T-helper 1 cell treated with Interleukin-12 subunit alpha and Interleukin-12 subunit beta and Interleukin-4 antibody, amounts not matched to agents 30 μg/mL and 1 μg/mL, for 36 hours (primary cell): ENCODE measurements around the gene SUMO4.
A peak's percentile ranks its signal among the peaks of the same experiment; 100 is the strongest.

ENCODE experiments used
- H3K27ac Mint-ChIP-seq: one replicate; pipeline ENCODE4 v1.8.0; 2021; ENCODE audit warnings: mild to moderate bottlenecking, mixed read lengths
- H3K27me3 Mint-ChIP-seq: one replicate; pipeline ENCODE4 v1.8.0; 2021; ENCODE audit warnings: low read depth, mixed read lengths
- H3K36me3 Mint-ChIP-seq: one replicate; pipeline ENCODE4 v1.8.0; 2021; ENCODE audit warnings: low read depth, mixed read lengths
- H3K4me1 Mint-ChIP-seq: one replicate; pipeline ENCODE4 v1.8.0; 2021; ENCODE audit warnings: low read depth, mixed read lengths
- H3K4me3 Mint-ChIP-seq: one replicate; pipeline ENCODE4 v1.8.0; 2021; ENCODE audit warnings: mild to moderate bottlenecking, moderate library complexity, mixed read lengths
- H3K9me3 Mint-ChIP-seq: one replicate; pipeline ENCODE4 v1.8.0; 2021; ENCODE audit warnings: mixed read lengths

The SUMO4 gene

DNA sequence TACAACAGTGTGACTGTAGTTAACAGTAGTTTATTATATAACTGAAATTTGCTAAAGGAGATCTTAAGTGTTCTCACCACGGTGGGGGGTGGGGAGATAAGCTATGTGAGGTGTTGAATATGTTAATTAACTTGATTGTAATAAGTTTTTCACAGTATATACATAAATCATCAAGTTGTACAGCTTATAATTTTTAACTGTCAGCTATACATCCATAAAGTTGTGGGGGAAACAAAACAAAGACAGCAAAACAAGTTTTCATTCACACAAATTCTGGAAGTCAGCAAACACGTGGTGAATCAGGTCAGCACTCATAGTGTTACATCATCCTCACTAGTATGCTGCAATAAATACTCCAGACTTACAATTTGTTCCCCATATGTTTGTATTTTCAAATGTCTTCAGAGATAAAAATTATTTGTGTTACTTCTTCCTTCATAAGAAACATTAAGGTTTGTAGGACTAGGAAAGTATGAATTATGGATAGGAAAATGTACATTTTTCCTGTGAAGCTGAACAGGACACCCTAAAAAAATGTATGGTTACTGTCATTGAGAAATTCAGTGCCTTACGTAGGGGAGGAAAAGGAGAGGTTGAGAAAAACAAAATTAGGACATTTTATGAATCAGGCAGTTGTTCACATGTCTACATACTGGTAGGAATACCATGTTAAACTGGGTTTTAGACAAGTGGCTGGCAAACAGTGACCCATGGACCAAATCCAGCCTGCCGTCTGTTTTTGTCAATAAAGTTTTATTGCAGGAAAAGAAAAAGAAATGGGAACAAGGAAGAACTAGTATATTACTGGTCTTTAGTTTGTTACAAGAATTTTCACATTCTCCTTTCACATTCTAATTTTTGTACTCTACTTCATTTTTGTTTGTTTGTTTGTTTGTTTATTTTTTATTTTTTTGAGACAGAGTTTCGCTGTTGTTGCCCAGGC lies 6.0 kb downstream of the SUMO4 start:
- peaks cover 69% of the 10 kb centered on the region for H3K36me3 Mint-ChIP-seq
- no peaks in the 10 kb centered on the region for H3K9me3 Mint-ChIP-seq
- H3K27me3 Mint-ChIP-seq, result no peaks in the 10 kb centered on the region
- H3K27ac Mint-ChIP-seq, result peak overlapping the region; percentile 75
- H3K4me1 Mint-ChIP-seq, result peaks cover 36% of the 10 kb centered on the region
- H3K4me3 Mint-ChIP-seq, result no peak overlapping the region

DNA sequence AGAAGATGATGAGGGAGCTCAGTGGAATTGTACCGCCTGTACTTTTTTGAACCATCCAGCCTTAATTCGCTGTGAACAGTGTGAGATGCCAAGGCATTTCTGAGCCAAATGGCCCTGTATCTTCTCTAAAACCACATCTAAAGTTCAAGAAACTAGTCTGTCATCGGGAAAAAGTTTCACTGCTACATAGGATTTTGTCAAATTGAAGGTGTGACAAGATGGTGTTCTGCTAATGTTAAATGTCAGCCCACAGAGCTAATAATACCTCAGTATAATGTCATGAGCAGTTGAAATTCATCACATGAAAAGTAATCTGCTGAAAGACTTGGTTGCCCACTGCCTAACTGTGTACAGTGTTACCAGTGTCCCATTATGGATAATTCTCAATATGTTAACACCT lies 9.6 kb downstream of the SUMO4 start:
- no peak overlapping the region for H3K27ac Mint-ChIP-seq
- H3K36me3 Mint-ChIP-seq, result peaks cover 59% of the 10 kb centered on the region

DNA sequence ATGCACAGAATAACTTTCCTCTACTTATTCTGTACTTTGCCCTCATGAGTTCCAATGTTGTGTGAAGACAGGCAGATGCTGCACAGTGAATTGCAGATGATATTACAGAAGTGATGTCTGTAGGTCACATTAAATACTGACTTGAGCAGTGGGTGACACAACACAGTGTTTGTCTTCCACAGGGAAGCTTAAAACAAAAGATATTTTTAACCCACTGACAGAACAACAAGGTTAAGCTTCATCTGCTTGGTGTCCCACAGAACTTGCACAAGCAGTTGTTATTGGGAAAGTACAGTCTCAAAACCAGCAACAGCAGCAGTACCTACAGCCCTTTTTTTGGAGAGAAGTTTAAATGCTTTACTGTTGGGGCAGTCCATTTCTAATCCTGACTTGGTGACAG lies 10.5 kb downstream of the SUMO4 start:
- H3K4me1 Mint-ChIP-seq, result peaks cover 30% of the 10 kb centered on the region
- no peaks in the 10 kb centered on the region for H3K27me3 Mint-ChIP-seq
- H3K27ac Mint-ChIP-seq, result no peak overlapping the region
- H3K9me3 Mint-ChIP-seq, result no peaks in the 10 kb centered on the region
- H3K4me3 Mint-ChIP-seq, result no peak overlapping the region
- peaks cover 56% of the 10 kb centered on the region for H3K36me3 Mint-ChIP-seq

More for the DNA sequence above, 9.6 kb downstream of the SUMO4 start:
- peaks cover 33% of the 10 kb centered on the region for H3K4me1 Mint-ChIP-seq
- no peak overlapping the region for H3K4me3 Mint-ChIP-seq
- H3K27me3 Mint-ChIP-seq, result no peaks in the 10 kb centered on the region
- no peaks in the 10 kb centered on the region for H3K9me3 Mint-ChIP-seq

DNA sequence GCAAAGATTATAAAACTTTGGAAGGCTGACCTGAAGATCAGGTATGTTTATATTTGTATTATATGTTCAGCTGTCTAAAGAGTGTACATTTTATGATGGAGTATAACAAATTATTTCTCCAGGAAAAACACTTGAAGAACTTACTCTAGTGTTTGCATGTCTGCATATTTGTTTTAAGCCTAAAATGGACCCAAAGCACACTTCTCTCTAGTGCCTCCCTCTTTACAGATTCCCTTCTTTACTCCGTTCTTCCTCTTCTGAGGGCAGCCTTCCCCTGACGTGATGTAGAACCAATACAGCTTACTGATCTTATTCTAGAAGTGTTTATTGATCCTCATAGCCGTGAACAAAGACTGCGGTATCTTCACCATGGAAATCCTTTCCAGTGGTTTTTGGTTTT lies 13.9 kb downstream of the SUMO4 start:
- H3K9me3 Mint-ChIP-seq, result no peaks in the 10 kb centered on the region
- H3K4me3 Mint-ChIP-seq, result no peak overlapping the region
- no peaks in the 10 kb centered on the region for H3K27me3 Mint-ChIP-seq
- no peak overlapping the region for H3K27ac Mint-ChIP-seq
- peaks cover 59% of the 10 kb centered on the region for H3K36me3 Mint-ChIP-seq
- H3K4me1 Mint-ChIP-seq, result peaks cover 40% of the 10 kb centered on the region

DNA sequence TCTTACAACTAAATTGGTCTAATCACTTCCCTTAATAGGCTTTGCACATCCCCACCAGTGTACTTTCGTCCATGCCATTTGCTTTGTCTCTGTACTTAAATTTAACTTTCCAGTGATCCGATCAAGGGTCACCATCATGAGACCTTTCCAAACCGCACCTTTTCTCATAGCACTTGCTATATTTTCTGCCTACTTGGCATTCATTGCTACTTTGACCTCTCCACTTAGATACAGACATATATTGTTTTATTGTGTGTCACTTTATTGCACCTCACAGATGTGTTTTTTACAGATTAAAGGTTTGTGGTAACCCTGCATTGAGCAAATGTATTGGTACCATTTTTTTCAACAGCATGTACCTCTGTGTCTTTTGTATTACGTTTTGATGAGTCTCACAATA lies 14.8 kb downstream of the SUMO4 start:
- H3K4me1 Mint-ChIP-seq, result peaks cover 43% of the 10 kb centered on the region
- no peaks in the 10 kb centered on the region for H3K9me3 Mint-ChIP-seq
- no peak overlapping the region for H3K27ac Mint-ChIP-seq
- H3K4me3 Mint-ChIP-seq, result no peak overlapping the region
- peaks cover 58% of the 10 kb centered on the region for H3K36me3 Mint-ChIP-seq
- no peaks in the 10 kb centered on the region for H3K27me3 Mint-ChIP-seq

DNA sequence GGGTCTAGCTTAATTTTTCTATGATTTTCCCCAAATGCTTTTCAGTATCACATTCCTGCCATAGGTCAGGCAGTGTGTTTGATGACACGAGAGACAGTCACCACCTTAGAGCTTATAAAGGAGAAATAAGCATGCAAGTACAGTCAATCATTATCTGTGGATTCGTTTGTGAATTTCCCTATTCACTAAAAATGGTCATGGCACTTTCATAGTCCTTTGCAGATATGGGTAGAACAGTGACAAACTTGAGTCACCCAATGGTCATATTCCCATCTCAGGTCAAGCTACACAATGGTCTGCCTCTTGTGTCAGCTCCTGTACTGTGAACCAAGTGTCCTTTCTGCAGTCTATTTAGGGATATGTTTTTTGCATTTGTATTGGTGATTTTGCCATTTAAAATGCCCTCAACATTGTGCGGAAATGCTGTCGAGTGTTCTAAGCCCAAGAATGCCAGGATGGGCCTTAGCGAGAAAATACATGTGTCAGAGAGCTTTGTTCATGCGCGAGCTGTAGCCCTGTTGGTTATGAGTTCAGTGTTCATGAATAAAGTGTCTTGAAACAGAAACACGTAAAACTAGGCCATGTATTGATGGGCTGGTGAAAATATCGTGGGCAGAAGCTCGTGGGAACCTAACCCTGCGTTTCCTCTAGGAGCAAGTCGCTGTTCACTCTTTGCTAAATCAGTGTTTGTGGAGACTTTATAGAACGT lies 19.8 kb downstream of the SUMO4 start:
- Mint-ChIP-seq H3K4me1 (peaks cover 36% of the 10 kb centered on the region), H3K27me3 (no peaks in the 10 kb centered on the region), H3K9me3 (no peaks in the 10 kb centered on the region), H3K4me3 (no peak overlapping the region), H3K36me3 (peaks cover 32% of the 10 kb centered on the region), H3K27ac (peak overlapping the region; percentile 41)

DNA sequence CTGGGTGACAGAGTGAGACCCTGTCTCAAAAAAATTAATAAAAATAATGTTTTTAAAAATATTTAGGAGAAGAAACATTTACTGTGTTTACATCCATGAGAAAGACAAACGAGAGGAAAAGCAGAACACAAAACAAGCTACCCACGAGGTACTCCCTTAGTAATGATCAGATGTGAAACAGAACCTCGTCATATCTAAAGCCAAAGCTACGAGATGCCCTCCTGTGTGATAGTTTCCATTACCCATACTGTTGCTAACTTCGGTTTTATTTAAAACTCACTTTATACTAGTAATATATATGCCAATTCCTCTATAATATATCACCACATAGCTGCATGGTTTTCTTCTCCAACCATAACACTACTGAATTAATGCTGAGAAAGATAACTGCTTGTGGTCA lies 21.1 kb downstream of the SUMO4 start:
- peaks cover 27% of the 10 kb centered on the region for H3K4me1 Mint-ChIP-seq
- H3K27ac Mint-ChIP-seq, result no peak overlapping the region
- no peaks in the 10 kb centered on the region for H3K9me3 Mint-ChIP-seq
- peaks cover 26% of the 10 kb centered on the region for H3K36me3 Mint-ChIP-seq
- H3K4me3 Mint-ChIP-seq, result no peak overlapping the region
- no peaks in the 10 kb centered on the region for H3K27me3 Mint-ChIP-seq

DNA sequence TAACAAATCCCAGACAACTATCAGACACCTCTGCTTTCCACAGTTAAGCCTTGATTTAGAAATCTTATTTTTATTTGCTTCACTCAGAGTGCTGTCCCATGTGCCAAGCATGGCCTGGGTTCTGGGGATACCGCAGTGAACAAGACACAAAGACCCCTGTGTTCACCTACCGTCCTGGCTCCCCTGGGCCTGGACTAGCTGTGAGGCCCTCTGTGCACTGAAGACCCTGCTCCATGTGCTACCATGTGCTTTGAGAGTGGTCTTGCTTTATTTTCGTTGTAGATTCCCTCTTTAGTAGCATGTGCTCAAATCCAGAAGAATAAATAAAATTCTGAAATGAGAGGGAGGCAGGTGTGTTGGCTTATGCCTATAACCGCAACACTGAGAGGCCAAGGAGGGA lies 22.5 kb downstream of the SUMO4 start:
- Mint-ChIP-seq H3K27ac (no peak overlapping the region), H3K4me3 (no peak overlapping the region), H3K4me1 (peaks cover 24% of the 10 kb centered on the region), H3K9me3 (no peaks in the 10 kb centered on the region), H3K36me3 (peaks cover 22% of the 10 kb centered on the region), H3K27me3 (no peaks in the 10 kb centered on the region)

DNA sequence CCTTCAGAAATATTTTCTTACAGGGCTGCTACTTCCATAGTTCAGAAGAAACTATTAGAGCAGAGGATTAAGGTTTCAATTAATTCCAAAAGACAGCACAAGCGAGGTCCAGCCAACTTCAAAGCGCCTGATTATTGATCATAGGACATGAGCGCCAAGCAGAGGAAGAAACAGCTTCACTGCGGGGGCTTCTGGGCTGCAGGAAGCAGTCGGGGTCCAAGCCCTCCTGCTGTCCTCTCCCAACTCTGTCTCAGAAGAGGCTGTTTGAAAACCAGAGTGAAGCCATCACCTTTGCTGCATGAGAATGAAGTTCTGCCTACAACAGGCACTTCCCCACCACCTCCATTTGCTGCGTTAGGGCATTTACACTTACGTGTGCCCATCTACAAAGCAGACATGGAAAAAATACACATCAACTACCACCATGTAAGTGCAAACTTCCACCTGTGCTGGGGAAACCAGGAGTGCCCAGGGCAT lies 23.9 kb downstream of the SUMO4 start:
- H3K9me3 Mint-ChIP-seq, result no peaks in the 10 kb centered on the region
- no peak overlapping the region for H3K4me3 Mint-ChIP-seq
- H3K27ac Mint-ChIP-seq, result no peak overlapping the region

DNA sequence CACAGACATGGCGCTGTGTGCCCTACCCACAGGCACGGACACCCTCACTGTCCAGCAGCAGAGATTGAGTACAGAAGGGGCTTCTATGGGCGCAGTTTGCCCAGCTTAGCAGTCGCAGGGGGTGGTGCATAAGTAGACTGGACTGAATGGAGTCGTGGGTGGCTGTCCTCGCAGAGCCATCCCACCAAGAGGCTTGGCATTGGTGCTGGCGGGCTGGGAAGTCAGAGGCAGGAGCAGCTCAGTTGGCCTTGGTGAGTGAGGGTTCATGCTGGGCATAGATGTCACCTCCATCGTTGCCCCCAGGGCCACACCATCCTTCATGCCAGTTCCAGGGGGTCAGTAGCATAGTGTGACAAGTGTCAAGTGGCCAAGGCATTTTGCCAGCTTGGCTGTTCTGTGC lies 25.2 kb downstream of the SUMO4 start:
- Mint-ChIP-seq H3K27me3 (no peaks in the 10 kb centered on the region), H3K36me3 (peaks cover 17% of the 10 kb centered on the region), H3K9me3 (no peaks in the 10 kb centered on the region), H3K4me1 (peaks cover 18% of the 10 kb centered on the region), H3K4me3 (no peak overlapping the region), H3K27ac (no peak overlapping the region)

More for the DNA sequence above, 23.9 kb downstream of the SUMO4 start:
- Mint-ChIP-seq H3K27me3 (no peaks in the 10 kb centered on the region), H3K4me1 (peaks cover 20% of the 10 kb centered on the region), H3K36me3 (peaks cover 21% of the 10 kb centered on the region)

DNA sequence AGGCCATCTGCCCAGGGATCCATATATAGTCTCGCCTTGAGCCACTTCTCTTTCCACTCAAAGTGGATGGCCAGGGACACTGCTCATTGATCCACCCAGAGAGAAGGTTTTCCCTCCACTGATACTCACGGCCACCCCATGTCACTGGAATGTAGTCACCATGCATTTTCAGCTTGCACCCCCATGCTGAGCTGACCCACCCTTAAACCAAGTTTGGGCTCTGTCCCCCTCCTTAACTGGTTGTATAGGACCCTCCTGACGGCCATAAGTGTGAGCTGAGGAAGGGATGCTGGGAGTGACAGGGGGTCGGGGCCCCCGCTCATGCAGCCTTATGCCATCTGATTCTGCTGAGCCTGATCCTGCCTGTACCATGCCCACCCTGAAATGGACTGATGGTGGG lies 25.7 kb downstream of the SUMO4 start:
- Mint-ChIP-seq H3K4me3 (no peak overlapping the region), H3K36me3 (peaks cover 13% of the 10 kb centered on the region), H3K4me1 (peaks cover 14% of the 10 kb centered on the region), H3K27me3 (no peaks in the 10 kb centered on the region), H3K27ac (peak overlapping the region; percentile 39), H3K9me3 (no peaks in the 10 kb centered on the region)

DNA sequence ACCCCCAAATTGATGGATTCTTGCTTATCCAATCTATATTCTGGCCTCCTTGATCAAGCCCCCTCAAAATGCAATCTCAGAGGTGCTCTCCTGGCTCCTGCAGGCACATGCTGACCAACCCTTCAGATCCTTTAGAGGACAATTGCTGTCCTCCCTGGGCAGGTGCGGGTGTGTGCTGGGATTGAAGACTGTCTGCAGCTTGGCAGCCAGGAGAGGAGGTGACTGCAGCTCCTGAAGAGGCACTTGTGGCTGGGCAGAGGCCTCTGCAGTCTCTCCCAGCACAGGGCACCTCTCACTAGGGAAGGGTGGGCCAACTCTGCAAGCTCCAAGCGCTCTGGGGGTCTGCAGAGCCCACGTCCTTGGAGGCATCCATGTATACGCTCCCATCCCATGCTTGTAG lies 28.5 kb downstream of the SUMO4 start:
- H3K4me1 Mint-ChIP-seq, result peaks cover 15% of the 10 kb centered on the region
- no peaks in the 10 kb centered on the region for H3K9me3 Mint-ChIP-seq
- H3K27me3 Mint-ChIP-seq, result no peaks in the 10 kb centered on the region
- H3K27ac Mint-ChIP-seq, result no peak overlapping the region
- no peak overlapping the region for H3K4me3 Mint-ChIP-seq
- H3K36me3 Mint-ChIP-seq, result peaks cover 11% of the 10 kb centered on the region

DNA sequence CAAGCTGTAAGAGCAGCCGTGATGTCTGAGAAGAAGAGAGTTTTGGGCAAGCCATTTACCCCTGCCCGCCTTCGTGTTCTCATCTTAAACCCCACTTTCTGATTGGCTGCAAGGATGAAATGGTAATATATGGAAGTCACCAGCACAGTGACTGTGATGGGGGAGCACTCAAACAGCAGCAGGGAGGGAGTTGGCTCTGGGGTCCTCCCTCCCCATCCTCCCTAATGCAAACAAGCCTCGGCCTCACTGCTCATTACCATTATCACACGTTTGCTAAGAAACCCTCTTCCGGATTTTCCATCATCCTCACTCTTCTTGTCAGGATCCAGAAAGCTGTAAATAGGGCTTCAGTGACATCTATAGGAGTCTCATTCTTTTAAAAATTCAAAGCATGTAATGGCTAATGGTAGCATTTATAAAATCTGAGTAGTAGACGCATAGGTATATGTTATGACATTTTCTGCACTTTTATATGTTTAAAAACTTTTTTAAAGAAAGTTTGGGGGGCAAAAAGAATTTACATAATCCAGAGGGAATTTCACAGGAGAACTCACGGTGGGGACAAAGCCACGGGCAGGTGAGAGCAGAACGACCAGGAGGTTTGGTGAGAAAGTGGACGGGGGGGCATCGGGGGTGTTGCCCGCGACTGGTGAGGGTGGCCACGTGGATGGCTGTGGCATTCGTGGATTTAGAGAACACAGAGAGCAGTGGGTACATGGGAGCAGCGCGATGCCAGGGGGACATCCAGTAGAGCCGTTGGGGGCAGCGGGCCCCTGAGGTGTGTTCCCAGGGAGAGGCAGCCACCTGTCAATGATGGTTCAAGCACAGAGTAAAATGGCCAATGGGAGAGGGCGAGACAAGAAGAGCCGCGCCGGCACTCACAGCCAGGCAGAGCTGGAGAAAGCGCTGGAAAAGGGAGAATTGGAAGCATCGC lies 29.6 kb downstream of the SUMO4 start:
- peaks cover 10% of the 10 kb centered on the region for H3K36me3 Mint-ChIP-seq
- no peak overlapping the region for H3K4me3 Mint-ChIP-seq
- no peaks in the 10 kb centered on the region for H3K9me3 Mint-ChIP-seq
- no peak overlapping the region for H3K27ac Mint-ChIP-seq
- H3K4me1 Mint-ChIP-seq, result peaks cover 14% of the 10 kb centered on the region
- H3K27me3 Mint-ChIP-seq, result no peaks in the 10 kb centered on the region
